ENCODE data around the gene DMD. TPM values are rescaled to one million over a fixed set of nuclear protein-coding genes. Genes with fewer than 3 reads are reported as not detected.

Gene DMD
- total RNA-seq, 2 donors from 2014 or later, result 1.4 to 7.5 TPM

DNA sequence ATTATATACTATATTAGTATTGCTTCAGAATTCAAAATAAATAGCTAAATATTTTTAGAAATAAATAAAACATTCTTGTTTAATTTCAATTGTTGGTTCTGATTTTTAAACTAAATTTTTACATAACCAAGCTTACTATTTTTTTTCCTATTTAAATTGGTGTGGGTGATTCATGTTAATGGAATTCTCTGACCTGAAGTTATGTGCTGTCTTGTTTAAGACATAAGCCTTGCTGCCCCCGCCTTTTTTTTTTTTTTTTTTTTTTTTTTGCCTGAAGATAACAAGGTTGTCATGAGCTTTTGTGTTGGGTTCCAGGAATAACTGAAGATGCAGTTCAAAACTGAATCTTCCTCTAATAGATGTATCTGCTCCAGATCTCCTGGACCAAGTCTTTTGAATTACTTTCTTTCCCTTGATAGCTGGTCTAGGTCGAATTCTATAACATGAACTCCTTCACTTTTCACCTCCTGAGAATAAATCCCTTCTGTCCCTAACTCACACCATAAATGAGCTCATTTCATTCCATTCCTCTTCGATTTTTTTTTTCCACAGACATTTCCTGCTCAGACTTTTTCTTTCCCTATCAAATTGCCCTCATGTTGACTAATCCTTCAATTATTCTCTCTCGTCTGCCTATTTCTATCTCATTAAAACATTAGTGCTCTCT is 1878.1 kb downstream of the DMD start:
- no peaks in the 10 kb centered on the region for H3K9me3 Mint-ChIP-seq
- H3K4me3 Mint-ChIP-seq, result no peak overlapping the region
- H3K36me3 Mint-ChIP-seq (ENCODE audit: low read depth), result no peaks in the 10 kb centered on the region
- H3K4me1 Mint-ChIP-seq, result no peaks in the 10 kb centered on the region
- H3K27me3 Mint-ChIP-seq, result no peaks in the 10 kb centered on the region
- H3K27ac Mint-ChIP-seq, result no peak overlapping the region
- ATAC-seq (replicated peaks), result no peak

DNA sequence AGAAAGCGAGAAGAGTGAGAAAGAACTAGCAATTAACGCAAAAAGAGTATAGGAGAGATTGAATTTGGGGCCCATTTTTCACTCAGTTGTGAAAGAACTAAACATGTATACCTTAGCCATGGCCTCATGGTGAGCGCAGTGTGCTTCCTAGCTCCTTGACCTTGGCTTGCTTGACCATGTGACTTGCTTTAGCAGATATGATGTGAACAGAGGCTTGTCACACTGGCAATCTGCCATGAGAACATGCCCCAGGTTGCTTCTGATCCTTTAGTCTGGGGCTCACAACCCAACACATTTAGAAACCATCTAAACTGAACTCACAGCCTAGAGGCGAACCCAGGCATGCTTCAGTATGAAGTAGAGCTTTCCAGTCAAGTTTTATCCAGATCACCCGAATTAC is 1879.4 kb downstream of the DMD start:
- Mint-ChIP-seq H3K27ac (no peak overlapping the region), H3K4me3 (no peak overlapping the region), H3K36me3 (ENCODE audit: low read depth) (no peaks in the 10 kb centered on the region), H3K4me1 (no peaks in the 10 kb centered on the region), H3K9me3 (no peaks in the 10 kb centered on the region), H3K27me3 (no peaks in the 10 kb centered on the region)
- no peak for ATAC-seq (replicated peaks)

DNA sequence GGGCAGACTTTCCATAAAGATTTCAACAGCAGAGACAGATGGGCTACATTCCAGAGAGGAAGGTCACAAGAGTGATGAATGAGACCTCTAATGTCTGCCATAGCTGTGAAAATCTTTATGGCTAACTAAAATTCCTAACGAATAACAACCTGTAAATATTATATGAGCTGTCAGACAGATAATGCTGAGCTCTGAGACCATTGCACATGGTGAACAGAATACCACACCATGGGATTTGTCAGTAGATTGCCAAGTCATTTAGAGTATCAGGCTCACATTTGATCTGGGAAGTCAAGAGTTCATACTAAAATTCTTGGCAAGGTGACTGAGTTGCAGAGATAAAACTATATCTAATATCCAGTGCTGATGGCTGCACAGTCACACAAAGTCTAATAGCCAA is 1880.3 kb downstream of the DMD start:
- no peak for ATAC-seq (replicated peaks)
- no peaks in the 10 kb centered on the region for H3K27me3 Mint-ChIP-seq
- H3K4me3 Mint-ChIP-seq, result no peak overlapping the region
- H3K9me3 Mint-ChIP-seq, result no peaks in the 10 kb centered on the region
- H3K36me3 Mint-ChIP-seq (ENCODE audit: low read depth), result no peaks in the 10 kb centered on the region
- no peaks in the 10 kb centered on the region for H3K4me1 Mint-ChIP-seq
- H3K27ac Mint-ChIP-seq, result no peak overlapping the region

DNA sequence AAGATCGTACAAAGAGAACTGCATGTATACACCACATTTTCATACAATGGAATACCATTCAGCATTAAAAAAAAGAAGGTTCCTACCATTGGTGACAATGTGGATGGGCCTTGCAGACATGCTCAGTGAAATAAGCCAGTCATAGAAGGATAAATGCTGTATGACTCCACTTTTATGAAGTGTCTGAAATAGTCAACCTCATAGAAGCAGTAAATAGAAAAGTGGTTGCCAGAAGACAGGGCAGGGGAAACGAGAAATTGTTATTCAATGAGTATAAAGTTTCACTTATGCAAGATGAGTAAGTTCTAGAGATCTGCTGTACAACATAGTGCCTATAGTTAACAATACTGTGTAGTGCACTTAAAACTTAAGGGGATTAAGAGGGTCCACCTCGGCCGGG is 1882.1 kb downstream of the DMD start:
- Mint-ChIP-seq H3K27ac (no peak overlapping the region), H3K9me3 (no peaks in the 10 kb centered on the region), H3K4me3 (no peak overlapping the region), H3K36me3 (ENCODE audit: low read depth) (no peaks in the 10 kb centered on the region), H3K4me1 (no peaks in the 10 kb centered on the region), H3K27me3 (no peaks in the 10 kb centered on the region)
- ATAC-seq (replicated peaks), result peak; percentile 53

DNA sequence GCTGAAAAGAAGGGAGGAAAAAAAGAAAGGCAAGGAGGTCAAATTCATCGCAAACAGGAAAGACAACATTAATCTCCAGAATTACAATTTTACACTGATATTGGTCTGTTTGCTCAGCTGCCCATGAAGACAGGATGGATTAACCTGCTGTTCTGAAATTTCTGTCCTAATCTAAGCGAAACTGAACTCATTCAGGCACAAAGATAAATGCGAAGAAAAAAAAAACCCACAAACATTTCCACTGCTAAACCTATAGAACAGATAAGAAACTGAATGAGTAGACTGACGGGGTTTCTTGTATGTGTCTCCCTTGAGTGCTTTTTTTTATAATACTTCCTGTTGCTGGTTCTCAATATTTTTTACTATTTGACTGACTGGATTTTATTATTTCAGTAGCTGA is 1887.7 kb downstream of the DMD start:
- no peaks in the 10 kb centered on the region for H3K9me3 Mint-ChIP-seq
- no peaks in the 10 kb centered on the region for H3K4me1 Mint-ChIP-seq
- no peak overlapping the region for H3K27ac Mint-ChIP-seq
- H3K27me3 Mint-ChIP-seq, result no peaks in the 10 kb centered on the region
- no peaks in the 10 kb centered on the region for H3K36me3 Mint-ChIP-seq (ENCODE audit: low read depth)
- ATAC-seq (replicated peaks), result no peak
- no peak overlapping the region for H3K4me3 Mint-ChIP-seq

DNA sequence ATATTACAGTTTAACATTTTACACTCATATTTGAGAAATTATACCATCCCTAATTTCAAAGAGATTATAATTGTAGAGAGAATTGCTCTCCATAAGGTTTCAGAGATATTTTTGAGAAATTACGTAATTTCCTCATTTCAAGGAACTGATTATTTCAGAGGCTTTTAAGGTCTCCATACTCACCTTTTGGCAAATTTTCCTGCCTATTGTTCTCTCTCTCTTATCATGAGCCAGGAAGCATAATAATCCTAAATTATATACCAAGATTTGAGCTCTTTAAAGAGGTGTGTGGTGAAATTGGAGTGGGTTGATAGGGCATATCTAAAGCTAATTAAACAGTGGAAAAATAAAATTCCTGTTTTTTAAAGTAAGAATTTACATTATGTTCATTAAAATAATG is 1890.6 kb downstream of the DMD start:
- Mint-ChIP-seq H3K27me3 (no peaks in the 10 kb centered on the region), H3K4me1 (no peaks in the 10 kb centered on the region), H3K27ac (no peak overlapping the region), H3K36me3 (ENCODE audit: low read depth) (no peaks in the 10 kb centered on the region), H3K4me3 (no peak overlapping the region), H3K9me3 (no peaks in the 10 kb centered on the region)
- no peak for ATAC-seq (replicated peaks)

DNA sequence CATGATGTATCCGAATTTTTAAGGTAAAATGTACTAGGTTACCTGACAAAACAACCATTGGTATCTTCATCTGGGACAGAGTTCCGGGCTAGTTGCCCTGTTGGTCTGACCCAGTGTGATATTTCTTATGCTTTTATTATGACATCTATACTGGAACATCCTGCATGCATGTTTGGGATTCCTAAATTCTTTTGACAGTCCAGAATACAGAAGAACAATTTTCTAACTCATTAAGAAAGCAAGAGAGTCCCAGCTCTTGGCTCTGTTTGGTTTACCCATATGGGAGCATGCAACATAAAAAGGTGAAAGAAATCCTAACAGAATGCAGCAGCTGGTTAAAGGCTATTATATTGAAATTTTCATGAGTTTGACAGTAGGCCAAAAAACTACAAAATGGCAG is 1891.8 kb downstream of the DMD start:
- H3K27ac Mint-ChIP-seq, result no peak overlapping the region

DNA sequence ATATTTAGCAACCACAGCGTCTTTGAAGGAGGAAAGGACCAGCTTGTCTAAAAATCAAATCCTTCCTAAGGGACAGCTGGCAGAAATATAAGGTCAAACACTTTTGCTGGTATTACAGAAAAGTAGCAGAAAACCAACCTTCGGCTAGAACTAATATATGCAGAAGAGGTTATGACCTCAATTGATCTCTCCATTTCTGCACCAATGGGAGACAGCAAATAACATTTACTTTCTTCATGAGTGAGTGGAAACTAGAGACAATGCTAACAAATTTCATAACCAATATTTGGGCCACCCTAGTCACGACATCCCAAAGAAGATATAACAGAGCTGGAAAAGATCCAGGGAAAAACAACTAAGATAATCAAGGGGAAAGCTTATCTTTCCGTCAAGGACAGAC is 1892.5 kb downstream of the DMD start:
- Mint-ChIP-seq H3K9me3 (no peaks in the 10 kb centered on the region), H3K27me3 (peaks cover 4% of the 10 kb centered on the region), H3K27ac (no peak overlapping the region), H3K36me3 (ENCODE audit: low read depth) (no peaks in the 10 kb centered on the region), H3K4me1 (no peaks in the 10 kb centered on the region), H3K4me3 (no peak overlapping the region)
- no peak for ATAC-seq (replicated peaks)

More for the DNA sequence above, 1891.8 kb downstream of the DMD start:
- H3K36me3 Mint-ChIP-seq (ENCODE audit: low read depth), result no peaks in the 10 kb centered on the region
- H3K27me3 Mint-ChIP-seq, result no peaks in the 10 kb centered on the region
- no peak overlapping the region for H3K4me3 Mint-ChIP-seq
- no peaks in the 10 kb centered on the region for H3K9me3 Mint-ChIP-seq
- no peak for ATAC-seq (replicated peaks)
- no peaks in the 10 kb centered on the region for H3K4me1 Mint-ChIP-seq

DNA sequence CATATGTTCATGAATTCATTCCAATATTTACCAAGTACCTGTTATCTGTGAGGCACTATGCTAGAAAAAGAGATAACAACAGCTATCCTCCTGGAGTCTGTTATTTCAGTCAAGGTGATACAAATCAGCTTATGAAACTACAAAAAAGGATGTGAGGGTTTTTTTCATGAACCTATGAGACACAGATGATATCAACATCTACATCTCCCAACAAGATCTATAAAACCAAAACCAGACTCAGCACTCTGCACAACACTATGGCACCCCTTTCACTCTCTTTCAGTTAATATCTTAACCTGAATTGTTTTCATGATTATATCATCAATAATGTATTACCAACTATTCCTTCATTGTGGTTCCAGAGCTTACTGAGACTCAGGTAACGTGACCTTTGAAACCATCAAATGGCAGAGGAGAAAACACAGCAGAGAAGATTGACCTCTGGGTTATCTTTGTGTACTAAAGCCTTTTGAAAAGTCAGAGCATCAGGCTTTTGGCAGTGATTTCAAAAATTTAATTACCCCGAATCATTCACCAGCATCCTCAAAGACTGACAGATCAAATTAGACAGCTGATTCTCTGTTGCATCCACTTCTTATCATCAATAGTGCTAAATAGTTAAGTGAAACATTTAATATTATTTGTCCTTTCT is 1894.9 kb downstream of the DMD start:
- Mint-ChIP-seq H3K9me3 (no peaks in the 10 kb centered on the region), H3K27ac (no peak overlapping the region), H3K4me3 (no peak overlapping the region), H3K27me3 (peaks cover 4% of the 10 kb centered on the region), H3K4me1 (no peaks in the 10 kb centered on the region), H3K36me3 (ENCODE audit: low read depth) (no peaks in the 10 kb centered on the region)
- ATAC-seq (replicated peaks), result no peak

DNA sequence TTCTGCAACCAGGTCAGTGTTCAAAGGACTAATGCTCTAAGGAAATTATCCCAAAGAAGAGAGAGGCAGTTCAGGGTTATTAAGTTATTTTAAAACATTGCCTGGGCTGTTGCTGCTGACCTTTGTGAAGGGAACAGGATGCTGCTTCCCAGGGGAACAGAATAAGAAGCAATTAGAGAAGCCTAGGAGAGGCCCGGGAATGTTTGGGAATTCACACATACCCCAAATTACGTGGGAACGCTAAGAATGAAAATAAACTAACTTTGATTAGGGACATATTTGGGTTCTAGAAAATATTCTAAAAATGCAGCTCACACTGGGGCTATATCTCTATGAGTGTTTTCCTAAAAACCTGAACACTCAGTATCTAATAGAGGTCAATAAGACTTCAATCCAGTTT is 1896.4 kb downstream of the DMD start:
- Mint-ChIP-seq H3K27ac (no peak overlapping the region), H3K27me3 (peaks cover 4% of the 10 kb centered on the region), H3K36me3 (ENCODE audit: low read depth) (no peaks in the 10 kb centered on the region), H3K4me1 (no peaks in the 10 kb centered on the region), H3K9me3 (no peaks in the 10 kb centered on the region), H3K4me3 (no peak overlapping the region)
- ATAC-seq (replicated peaks), result no peak

DNA sequence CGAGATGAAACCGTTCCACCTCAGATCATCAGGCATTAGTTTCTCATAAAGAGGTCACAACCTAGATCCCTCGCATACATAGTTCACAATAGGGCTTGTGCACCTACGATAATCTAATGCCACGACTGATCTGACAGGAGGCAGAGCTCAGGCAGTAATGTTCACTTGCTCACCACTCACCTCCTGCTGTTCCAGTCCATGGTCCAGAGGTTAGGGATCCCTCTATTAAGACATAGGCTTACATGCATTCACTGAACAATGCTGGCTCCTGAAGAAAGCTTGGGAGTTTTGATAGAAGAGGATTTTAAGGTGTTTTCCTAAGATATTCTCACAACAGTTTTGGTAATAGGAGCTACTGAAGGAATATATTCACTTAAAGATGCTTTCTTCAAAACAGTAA is 1903.4 kb downstream of the DMD start:
- ATAC-seq (replicated peaks), result no peak
- H3K4me1 Mint-ChIP-seq, result no peaks in the 10 kb centered on the region
- H3K27ac Mint-ChIP-seq, result no peak overlapping the region
- peaks cover 4% of the 10 kb centered on the region for H3K27me3 Mint-ChIP-seq
- no peaks in the 10 kb centered on the region for H3K9me3 Mint-ChIP-seq
- no peak overlapping the region for H3K4me3 Mint-ChIP-seq
- H3K36me3 Mint-ChIP-seq (ENCODE audit: low read depth), result no peaks in the 10 kb centered on the region

DNA sequence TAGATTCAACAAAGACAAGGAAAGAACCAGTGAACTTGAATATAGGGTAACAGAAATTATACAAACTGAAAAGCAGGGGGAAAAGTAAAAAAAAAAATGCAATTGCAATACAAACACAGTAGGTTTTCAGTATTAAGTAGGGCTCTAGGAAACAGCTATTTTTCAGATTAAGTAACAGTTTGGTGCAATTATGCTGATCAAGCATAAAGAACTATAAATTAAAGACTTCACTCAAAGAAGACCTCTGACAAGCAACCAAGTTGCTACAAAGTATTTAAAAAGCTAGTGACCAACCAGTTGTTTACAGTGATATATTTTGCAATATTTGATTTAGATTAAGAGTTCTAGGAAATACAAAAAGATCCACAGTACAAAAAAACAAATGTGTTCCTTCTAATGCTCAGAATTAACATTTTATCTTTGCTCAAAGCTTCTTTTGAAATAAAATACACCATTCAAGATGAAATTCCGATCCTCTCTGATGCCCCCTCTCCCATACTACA is 1908.7 kb downstream of the DMD start:
- Mint-ChIP-seq H3K4me1 (no peaks in the 10 kb centered on the region), H3K4me3 (no peak overlapping the region)
- no peak for ATAC-seq (replicated peaks)

DNA sequence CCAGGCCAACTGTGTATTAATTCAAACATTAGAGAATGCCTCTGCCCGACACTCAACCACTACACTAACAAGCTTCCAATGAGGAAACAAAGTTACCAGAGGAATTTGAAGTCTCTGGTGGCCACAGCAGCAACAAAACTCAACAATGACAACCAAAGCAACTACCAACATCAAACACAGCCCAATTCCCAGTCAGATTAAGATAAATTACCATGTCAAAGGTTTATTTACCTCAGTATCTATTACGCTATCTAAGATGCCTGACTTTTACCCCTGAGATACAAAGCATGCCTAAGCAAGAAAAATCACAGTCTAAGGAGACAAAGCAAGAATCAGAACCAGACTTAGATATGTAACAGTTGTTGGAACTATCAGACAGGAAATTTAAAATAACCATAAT is 1909.4 kb downstream of the DMD start:
- Mint-ChIP-seq H3K9me3 (no peaks in the 10 kb centered on the region), H3K4me1 (no peaks in the 10 kb centered on the region), H3K4me3 (no peak overlapping the region), H3K27me3 (peaks cover 4% of the 10 kb centered on the region), H3K36me3 (ENCODE audit: low read depth) (no peaks in the 10 kb centered on the region), H3K27ac (no peak overlapping the region)
- ATAC-seq (replicated peaks), result no peak

More for the DNA sequence above, 1908.7 kb downstream of the DMD start:
- no peaks in the 10 kb centered on the region for H3K9me3 Mint-ChIP-seq
- H3K27me3 Mint-ChIP-seq, result peaks cover 4% of the 10 kb centered on the region
- H3K36me3 Mint-ChIP-seq (ENCODE audit: low read depth), result no peaks in the 10 kb centered on the region
- H3K27ac Mint-ChIP-seq, result no peak overlapping the region

DNA sequence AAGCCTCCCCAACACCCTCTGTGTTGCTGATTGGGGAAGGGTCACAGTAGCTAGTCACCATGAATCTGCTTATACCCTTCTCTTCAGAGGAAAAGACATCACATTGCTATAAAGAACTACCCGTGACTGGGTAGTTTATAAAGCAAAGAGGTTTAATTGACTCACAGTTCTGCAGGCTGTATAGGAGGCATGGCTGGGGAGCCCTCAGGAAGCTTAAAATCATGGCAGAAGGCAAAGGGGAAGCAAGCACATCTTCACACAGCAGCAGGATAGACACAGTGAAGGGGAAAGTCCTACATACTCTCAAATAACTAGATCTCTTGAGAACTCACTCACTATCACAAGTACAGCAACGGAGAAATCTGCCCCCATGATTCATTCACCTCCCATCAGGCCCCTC is 1910.1 kb downstream of the DMD start:
- Mint-ChIP-seq H3K36me3 (ENCODE audit: low read depth) (no peaks in the 10 kb centered on the region), H3K9me3 (no peaks in the 10 kb centered on the region), H3K27ac (no peak overlapping the region), H3K27me3 (peaks cover 4% of the 10 kb centered on the region), H3K4me1 (no peaks in the 10 kb centered on the region), H3K4me3 (no peak overlapping the region)
- ATAC-seq (replicated peaks), result no peak

DNA sequence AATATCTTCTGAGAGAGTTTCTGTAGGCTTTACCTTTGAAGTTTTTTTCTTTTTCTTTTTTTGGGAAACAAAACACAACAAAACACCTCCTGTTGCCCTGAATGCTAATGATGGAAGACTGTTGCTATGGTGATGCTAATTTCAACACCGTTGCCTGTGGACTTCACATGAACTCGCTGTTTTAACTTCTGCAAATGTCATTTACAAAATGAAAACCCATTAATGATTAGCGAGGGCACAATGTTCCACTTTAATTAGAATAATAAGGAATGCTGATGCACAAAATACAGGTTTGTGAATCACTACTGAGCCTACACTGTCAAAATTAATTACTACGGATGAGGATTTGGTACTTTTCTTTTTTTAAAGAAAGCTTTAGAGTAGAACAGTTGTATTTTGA is 1912.4 kb downstream of the DMD start:
- H3K27ac Mint-ChIP-seq, result no peak overlapping the region
- H3K27me3 Mint-ChIP-seq, result no peaks in the 10 kb centered on the region
- H3K4me3 Mint-ChIP-seq, result no peak overlapping the region
- H3K4me1 Mint-ChIP-seq, result no peaks in the 10 kb centered on the region
- no peaks in the 10 kb centered on the region for H3K9me3 Mint-ChIP-seq
- ATAC-seq (replicated peaks), result no peak
- H3K36me3 Mint-ChIP-seq (ENCODE audit: low read depth), result no peaks in the 10 kb centered on the region
